G401.6 (cell line): ENCODE data around the gene MSANTD2.

Experiments
- FAIRE-seq: peaks from 2 replicates; lab custom pipeline; 2012; peaks lifted over from hg19 to GRCh38; lab: Jason Lieb, UNC

MSANTD2 gene

DNA sequence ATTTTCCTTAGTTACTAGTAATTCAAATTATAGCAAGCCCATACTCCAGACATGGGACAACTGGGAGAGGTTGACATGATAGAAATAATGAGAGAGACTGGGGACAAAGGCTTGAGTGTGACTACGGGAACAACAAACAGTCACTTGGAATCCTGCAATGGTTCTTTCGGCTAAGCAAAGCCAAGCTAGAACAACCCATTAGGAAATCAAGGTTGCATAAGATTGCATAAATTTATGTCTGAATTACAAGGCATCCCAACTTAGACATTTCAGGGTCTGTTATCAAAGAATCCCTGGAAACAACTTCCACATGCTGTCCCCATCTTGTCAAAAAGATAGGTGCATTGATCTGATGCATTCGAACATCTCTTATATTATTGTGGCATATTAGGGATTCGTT is 70.6 kb downstream of the MSANTD2 start:
- FAIRE-seq, result no peak

DNA sequence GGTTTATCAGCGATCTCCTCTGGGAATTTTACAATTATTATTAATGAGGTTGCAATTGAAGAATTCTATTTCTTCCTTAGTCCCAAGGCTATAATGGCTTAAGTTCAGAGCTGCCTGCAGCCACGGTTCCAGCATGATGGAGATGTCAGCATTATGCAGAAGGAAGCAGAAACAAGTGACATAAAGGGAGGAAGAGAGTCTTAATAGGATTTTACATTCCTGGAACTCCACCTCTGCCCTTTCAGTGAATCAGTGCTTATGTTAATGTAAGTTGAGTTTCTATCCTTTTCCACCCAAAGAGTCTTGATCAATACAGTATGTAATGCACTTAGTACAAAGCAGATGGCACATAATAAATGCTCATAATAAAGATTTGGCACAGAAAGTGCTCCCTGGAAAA is 72.1 kb downstream of the MSANTD2 start:
- no peak for FAIRE-seq

DNA sequence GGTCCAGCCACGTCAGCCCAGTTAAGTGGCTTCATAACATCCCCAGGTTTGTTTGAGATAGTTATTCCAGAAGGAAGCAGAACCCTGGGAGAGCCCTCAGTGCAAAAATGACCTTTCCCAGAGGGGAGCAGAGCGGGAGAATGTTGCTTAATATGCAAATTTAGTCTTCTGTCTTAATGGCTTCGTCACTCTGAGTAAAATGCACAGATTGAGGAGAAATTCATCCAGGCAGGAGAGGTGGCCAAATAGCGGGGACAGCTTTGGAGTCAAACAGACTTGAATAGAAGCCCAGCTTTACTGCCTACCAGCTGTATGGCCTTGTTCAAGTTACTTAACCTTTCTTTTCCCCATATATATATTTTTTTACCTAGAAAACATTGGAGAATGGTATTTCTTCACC is 72.7 kb downstream of the MSANTD2 start:
- no peak for FAIRE-seq

DNA sequence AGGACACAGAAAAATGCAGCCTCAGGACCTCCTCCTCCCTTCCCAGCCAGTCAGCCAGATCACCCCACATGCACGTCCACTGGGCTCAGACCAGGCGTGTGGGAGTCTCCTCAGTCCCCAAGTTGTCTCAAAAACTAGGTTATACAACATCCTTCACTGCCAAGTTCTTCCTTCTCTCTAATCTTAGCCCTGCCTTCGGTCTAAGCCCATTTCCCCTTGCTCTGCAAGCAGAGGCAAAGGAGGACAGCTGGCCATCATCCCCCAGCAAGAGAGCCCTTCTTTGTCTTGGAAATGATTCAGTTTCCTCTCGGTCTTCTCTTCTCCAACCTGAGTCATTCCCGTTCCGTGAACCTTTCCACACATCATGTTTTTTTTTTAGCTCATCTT is 74.5 kb downstream of the MSANTD2 start:
- FAIRE-seq, result no peak

DNA sequence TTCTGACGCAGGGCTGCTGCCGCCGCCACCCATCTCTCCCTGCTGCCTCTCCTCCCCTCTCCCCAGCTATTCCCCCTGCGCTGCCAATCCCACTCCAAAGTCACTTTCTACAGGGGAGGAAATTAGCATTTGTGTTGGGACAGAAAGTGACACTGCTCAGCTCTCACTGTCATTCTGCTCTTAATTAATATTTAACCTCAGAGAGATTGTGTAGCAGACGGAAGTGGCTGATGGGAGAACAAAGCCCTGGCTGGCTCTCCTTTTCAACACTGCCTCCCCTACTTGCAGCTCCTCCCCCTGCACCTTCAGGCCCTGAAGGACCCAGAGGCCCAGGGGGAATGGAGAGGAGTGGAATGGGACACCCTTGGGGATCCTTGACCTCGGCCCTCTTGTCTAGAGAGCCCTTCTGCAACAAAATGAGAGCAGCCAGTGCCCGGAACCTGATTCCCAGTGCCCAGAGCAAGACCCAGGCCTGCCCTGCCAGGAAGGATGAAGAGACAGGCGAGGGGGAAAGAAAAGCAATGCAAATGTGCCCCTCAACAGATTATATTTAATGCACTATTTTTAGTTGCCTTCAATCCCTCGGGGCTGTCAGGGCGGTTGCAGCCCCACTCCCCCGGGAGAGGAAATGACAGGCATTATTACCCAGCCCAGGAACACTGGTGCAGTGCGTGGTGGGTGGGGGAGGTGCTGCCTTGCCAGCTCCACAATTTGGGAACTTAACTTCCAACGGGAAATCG is 75.1 kb downstream of the MSANTD2 start:
- FAIRE-seq, result no peak

DNA sequence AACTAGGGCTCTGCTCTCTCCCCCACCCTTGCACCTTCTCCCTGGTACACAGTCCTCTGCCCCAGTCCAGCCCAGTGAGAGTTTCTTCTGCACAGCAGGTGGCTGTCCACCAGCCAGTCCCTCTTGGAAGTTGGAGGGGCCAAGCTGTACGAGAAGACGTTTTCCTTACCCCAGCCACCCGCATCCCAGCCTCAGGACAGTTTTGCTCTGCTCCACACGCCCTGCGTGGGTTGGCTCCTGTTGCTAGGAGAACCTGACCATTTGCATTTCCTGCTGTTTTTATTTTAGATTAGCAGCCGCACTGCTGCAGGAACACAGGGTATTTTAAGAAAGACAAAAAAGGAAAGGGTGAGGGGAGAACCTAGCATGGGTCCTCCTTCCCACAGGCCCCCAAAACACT is 78.0 kb downstream of the MSANTD2 start:
- no peak for FAIRE-seq

DNA sequence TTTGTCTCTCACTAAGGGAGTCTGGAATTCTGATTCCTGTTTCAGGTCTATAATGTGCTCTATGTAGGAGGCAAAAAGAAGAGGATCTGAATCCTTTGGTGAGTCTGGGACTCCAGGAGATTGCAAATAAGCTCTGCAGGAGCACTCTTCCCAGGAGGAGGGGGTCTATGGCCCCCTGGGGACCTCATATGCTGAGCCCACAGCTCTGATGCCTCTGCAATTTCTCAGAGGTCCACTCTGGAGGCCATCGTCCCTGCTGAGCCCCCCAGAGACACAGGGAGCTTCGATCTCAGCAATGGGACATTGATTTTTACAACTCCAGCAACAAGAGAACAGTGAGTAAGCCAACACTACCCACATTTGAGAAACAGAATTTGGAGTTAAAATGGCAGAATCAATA is 80.7 kb downstream of the MSANTD2 start:
- FAIRE-seq, result no peak

DNA sequence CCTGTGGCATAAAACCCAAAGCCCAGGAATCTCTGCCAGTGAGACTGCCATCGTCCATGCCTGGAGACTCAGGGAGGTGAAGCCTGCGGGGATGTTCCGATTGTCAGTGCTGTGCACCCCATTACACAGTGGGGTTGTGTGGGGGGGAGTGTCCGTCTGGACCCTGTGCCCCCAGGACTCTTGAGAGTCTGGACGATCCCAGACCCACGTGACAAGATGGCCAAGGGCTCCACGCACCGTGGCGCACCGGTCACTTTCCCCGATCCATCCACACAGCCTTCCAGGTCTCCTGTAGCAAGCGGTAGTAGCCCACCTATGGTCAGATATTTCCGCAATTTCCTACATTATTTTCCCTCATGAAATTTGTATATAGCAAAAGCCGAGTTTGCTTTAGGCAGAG is 81.4 kb downstream of the MSANTD2 start:
- no peak for FAIRE-seq

DNA sequence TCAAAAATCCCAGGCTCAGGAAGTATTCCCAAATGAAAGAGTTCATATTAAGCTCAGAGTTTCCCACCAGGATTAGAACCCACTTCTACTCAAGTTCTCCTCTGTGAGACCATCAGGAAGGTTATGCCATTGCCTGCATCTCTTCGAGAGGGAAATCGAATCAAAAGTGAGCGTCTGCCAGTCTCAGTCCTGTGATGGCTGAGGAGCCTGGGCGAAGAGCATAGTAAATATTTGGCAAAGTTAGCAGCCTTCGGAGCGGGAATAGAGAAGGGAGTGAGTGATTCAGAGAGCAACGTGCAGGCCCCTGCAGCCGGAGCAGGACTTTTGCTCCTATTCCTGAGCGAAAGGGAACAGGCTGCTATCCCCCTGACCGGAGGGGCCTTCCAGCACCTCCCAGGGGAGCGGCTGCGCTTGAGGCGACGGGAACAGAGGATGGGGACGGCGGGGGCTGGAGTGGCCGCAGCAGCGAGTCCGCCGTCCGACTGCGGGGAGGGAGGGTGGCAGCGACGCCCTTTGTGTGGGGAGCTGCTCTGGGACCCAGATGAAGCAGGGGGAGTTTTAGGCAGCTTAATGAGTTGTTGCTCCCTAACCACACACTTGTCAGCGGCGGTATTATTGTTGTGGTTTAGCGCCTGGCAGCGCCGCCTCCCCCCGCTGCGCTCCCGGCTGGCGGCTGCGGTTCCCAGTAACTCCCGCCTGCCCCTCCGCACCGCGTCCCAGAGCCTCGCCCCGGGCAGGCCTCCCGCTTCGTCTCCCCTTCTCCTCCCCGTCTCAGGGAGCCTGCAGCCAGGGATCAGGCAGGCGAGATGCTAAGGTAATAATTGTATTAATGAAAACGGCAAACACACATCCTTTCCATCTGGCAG is 82.2 kb downstream of the MSANTD2 start:
- no peak for FAIRE-seq

DNA sequence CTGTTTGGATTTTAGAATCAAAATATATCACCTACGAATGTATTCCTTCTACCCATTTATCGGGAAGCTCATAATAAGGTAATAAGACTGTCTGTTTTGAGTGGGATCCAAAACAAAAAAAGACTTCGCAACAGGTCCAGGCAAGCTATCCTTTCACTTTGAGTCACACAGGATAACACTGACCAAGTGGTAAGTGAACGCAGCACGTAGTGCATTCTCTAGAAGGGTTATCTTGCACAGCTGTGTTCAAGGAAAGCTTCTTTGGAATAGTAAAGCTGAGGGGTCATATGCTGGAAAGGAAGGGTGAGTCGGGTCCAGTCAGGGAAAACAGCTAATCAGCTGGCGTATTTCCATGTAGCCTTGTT is 82.8 kb downstream of the MSANTD2 start:
- FAIRE-seq, result no peak

DNA sequence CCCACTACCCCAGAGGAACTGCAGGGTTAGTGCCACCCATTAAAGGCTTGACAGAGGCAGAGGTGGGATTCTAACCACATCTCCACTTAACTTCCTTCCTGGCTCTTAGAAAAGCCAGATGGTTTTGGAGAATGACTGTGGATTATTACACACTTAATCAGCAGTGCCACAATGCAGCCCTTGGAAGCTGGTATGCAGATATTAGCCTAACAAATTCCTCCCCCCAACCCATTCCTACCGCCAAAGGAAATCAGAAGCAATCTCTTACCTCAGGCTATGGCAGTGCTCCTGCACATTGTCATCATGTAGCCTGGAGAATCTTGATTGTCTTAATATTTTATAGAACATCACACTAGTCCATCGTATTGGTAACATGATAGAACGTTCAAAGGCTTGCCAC is 83.6 kb downstream of the MSANTD2 start:
- FAIRE-seq, result no peak
